Limb (tissue), 2 donors: Measurements from ENCODE around the gene OR10T2.
"Not testable (repeated sequence)": the region's sequence is repeated elsewhere in the genome, so short reads cannot be mapped to it uniquely, and the experiment has no call there.

Experiments
- DNase-seq, 2 donors: peaks; one replicate each; pipeline ENCODE4 v3.0.0-alpha.2; 2016; ENCODE audit errors: extremely low spot score in 2 of 2

Gene OR10T2

GRCh38 chr1:158356616-158357015, 42.6 kb downstream of the OR10T2 start:
- DNase-seq, result no peak

DNA sequence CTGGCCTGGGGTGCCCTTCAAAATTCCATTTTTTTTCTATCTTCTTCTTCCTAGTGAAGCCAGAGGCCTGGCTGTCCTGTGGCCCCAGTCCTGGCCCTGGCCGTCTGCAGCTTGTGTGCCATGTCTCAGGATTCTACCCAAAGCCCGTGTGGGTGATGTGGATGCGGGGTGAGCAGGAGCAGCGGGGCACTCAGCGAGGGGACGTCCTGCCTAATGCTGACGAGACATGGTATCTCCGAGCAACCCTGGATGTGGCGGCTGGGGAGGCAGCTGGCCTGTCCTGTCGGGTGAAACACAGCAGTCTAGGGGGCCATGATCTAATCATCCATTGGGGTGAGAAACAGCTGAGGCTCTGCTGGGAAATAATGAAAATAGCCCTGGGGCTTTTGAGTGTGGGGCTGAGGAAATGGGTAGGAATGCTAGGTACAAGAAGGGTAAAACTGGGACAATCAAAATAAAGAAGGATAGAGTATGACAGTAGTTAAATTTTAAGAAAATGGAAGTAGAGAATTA, 43.4 kb downstream of the OR10T2 start:
- DNase-seq, result no peak

- no peak for DNase-seq
These were observed 45.0 kb downstream of the OR10T2 start for GRCh38 chr1:158354255-158354654.

DNA sequence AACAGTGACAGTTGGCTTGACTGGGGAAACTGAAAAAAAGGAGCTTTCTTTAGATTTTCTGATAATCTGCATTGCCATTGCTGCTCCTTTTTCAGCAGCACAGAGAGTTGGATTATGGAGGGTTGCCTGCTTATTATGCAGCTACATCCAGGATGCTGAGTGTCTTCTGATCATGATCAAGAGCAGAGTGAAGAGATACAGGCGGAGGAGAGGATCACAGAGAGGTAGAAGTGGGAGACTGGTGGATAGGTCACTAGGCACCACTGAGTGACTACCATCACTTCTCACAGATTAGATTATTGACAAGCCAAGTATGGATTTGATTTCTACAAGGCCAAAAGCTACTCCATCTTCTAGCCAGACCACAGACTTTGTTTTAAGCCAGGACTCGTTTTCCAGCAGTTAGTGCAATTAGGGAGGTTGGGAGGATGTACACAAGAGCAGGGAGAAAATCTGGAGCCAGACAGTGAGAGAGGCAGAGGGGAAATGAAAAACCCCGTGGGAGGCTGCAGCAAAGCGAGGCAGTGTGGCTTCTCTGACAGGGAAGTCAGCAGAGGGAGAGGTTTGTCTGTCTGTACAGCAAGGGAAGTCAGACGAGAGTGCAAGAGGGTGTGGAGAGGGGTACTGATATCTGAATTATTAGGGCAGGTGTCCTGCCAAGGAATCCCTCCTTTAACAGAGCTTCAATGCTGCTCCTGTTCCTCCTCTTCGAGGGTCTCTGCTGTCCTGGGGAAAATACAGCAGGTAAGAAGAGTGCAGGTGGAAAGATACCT, 45.8 kb downstream of the OR10T2 start, which contains the start of gene CD1E:
Gene CD1E (plus strand): TSS at position 592 of the 773 bp plus-strand sequence. CDS start 95 bp downstream, at position 687.
- DNase-seq, result no peak

GRCh38 chr1:158348946-158349345, 50.3 kb downstream of the OR10T2 start:
- not testable (repeated sequence) for DNase-seq
